ENCODE results near the gene GSK3A. TPM values are rescaled to one million over a fixed set of nuclear protein-coding genes. Genes with fewer than 3 reads are reported as not detected.

The GSK3A gene
- total RNA-seq, 1 experiment from 2014 or later = 70.1 TPM

DNA sequence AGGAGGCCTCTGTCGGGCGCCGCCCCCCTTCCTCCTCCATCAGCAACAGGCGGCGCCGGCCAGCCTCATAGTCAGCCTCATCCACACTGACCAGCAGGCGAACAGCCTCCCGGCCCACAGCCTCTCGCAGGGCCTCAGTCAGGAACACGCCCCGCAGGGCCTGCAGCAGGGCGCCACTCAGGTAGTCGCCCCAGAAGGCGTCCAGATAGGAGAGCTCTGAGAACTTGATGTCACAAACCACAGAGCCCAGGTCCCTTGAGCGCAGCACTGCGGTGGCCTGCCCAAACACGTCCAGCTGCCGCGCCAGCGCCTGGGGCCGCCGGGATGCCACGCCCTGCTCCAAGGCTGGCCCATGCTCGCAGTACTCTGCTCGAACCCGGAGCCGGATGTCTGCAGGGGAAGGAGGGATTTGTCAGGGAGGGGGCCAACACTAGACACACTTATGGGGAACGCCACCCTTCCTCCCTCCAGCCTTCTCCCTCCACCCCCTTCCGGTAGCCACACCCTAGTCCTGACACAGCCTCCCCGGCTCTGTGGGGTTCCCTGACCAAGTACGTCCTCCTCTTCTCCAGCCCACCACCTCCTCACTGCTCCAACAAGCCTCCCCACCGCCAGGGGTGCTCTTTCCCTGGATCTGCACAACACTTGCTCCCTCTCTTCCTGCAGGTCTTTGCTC, 42.8 kb downstream of the GSK3A start:
- ChIA-PET POLR2A (ENCODE audit: low non-redundant PET) (no interaction called here), CTCF (no interaction called here)
- Histone ChIP-seq H3K9me3 (ENCODE audit: low read depth, low read length, poor library complexity, severe bottlenecking) (no peaks in the 10 kb centered on the region), H3K27ac (ENCODE audit: low read depth, low read length, poor library complexity, severe bottlenecking) (no peak overlapping the region), H3K4me1 (ENCODE audit: insufficient read depth, low read length, poor library complexity, severe bottlenecking) (no peaks in the 10 kb centered on the region), H3K4me3 (ENCODE audit: low read depth, low read length, poor library complexity, severe bottlenecking) (no peak overlapping the region), H3K27me3 (replicated peaks; ENCODE audit: insufficient read depth, low read depth, low read length, poor library complexity) (no peaks in the 10 kb centered on the region), H3K36me3 (ENCODE audit: insufficient read depth, low read length, poor library complexity, severe bottlenecking) (peaks cover 51% of the 10 kb centered on the region)
- intact Hi-C loops (cut with micrococcal nuclease; ENCODE audit: unreplicated experiment) = no loop called here
- no peak for TF ChIP-seq EZH2 (IDR thresholded peaks at IDR 0.05; ENCODE audit: borderline replicate concordance, low read depth, low read length, poor library complexity, severe bottlenecking)
- TF ChIP-seq, protein P1, sequence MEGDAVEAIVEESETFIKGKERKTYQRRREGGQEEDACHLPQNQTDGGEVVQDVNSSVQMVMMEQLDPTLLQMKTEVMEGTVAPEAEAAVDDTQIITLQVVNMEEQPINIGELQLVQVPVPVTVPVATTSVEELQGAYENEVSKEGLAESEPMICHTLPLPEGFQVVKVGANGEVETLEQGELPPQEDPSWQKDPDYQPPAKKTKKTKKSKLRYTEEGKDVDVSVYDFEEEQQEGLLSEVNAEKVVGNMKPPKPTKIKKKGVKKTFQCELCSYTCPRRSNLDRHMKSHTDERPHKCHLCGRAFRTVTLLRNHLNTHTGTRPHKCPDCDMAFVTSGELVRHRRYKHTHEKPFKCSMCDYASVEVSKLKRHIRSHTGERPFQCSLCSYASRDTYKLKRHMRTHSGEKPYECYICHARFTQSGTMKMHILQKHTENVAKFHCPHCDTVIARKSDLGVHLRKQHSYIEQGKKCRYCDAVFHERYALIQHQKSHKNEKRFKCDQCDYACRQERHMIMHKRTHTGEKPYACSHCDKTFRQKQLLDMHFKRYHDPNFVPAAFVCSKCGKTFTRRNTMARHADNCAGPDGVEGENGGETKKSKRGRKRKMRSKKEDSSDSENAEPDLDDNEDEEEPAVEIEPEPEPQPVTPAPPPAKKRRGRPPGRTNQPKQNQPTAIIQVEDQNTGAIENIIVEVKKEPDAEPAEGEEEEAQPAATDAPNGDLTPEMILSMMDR (conservative IDR thresholded peaks at IDR 0.05; ENCODE audit: low read depth, low read length) = 0 out of 2 replicates have a peak, but pooled peaks have one; percentile 22
- no peak for DNase-seq (ENCODE audit: low spot score)
- no TSS peak for BruUV-seq (replicated peaks)

DNA sequence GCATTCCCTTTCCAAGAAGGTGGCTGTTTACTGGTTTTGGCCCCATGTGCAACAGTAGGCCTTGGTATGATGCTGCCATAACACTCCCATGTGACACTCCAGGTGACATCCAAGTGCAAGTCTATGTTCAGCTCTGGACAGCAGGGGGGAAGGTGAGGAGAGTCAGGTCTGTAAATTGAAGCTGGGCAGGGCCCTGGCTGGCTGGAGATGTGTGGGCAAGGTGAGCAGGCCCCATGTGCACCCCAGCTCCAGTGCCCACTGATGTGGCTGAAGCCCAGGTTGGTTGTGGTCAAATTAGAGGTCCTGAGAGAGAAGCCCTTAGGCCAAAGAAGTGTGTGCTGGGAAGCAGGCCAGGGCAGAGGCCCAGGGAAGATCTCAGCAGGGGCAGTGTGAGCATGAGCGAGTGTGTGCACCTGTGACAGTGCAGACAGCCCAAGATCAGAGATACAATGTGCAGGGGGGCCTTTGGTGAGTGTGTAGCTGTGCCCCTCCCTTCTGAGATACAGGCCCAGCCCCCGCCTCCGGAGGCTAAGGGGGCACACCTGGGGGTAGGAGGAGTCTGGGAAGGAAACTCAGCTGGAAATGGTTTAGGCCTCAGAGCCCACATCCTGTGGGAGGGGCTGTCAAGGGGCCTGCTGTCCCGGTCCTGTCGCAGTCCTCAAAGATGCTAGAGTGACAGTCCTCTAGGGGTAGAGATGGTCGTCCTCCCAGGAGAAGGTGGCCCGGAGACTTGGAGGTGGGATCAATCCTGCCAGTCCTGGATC, 43.5 kb downstream of the GSK3A start:
- H3K36me3 ChIP-seq (ENCODE audit: insufficient read depth, low read length, poor library complexity, severe bottlenecking) = peaks cover 45% of the 10 kb centered on the region
- no peak overlapping the region for H3K4me3 ChIP-seq (ENCODE audit: low read depth, low read length, poor library complexity, severe bottlenecking)
- intact Hi-C loops (cut with micrococcal nuclease; ENCODE audit: unreplicated experiment) = no loop called here
- no peaks in the 10 kb centered on the region for H3K4me1 ChIP-seq (ENCODE audit: insufficient read depth, low read length, poor library complexity, severe bottlenecking)
- no peaks in the 10 kb centered on the region for H3K9me3 ChIP-seq (ENCODE audit: low read depth, low read length, poor library complexity, severe bottlenecking)
- TSS peak; percentile 57 for BruUV-seq (replicated peaks)
- no peak overlapping the region for H3K27ac ChIP-seq (ENCODE audit: low read depth, low read length, poor library complexity, severe bottlenecking)
- H3K27me3 ChIP-seq (replicated peaks; ENCODE audit: insufficient read depth, low read depth, low read length, poor library complexity) = no peaks in the 10 kb centered on the region
- TF ChIP-seq EZH2 (IDR thresholded peaks at IDR 0.05; ENCODE audit: borderline replicate concordance, low read depth, low read length, poor library complexity, severe bottlenecking) = no peak
- DNase-seq (ENCODE audit: low spot score) = no peak
- CTCF ChIA-PET = no interaction called here
- POLR2A ChIA-PET (ENCODE audit: low non-redundant PET) = no interaction called here

DNA sequence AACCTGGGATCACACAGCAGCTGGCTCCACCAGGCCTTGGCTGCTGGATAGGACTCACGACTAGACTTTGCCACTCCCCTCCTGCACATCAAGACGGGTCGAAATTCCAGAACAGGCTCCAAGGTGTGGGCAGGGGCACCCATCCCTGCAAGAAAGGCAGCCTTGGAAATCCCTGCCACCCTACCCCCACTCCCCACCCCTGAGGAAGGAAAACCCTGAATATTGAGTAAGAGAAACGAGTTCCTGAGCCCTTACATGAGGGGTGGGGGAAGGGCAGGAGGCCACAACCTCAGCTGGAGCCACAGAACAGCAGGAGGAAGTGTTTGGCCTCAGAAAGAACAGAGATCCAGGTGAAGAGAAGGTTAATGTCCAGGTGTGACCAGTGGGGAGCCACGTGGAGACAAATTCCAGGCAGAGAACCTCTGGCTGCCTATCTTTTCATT, 45.0 kb downstream of the GSK3A start:
- Histone ChIP-seq H3K4me1 (ENCODE audit: insufficient read depth, low read length, poor library complexity, severe bottlenecking) (no peaks in the 10 kb centered on the region), H3K9me3 (ENCODE audit: low read depth, low read length, poor library complexity, severe bottlenecking) (no peaks in the 10 kb centered on the region), H3K4me3 (ENCODE audit: low read depth, low read length, poor library complexity, severe bottlenecking) (no peak overlapping the region), H3K36me3 (ENCODE audit: insufficient read depth, low read length, poor library complexity, severe bottlenecking) (peaks cover 31% of the 10 kb centered on the region), H3K27me3 (replicated peaks; ENCODE audit: insufficient read depth, low read depth, low read length, poor library complexity) (no peaks in the 10 kb centered on the region), H3K27ac (ENCODE audit: low read depth, low read length, poor library complexity, severe bottlenecking) (no peak overlapping the region)
- intact Hi-C loops (cut with micrococcal nuclease; ENCODE audit: unreplicated experiment) = no loop called here
- POLR2A ChIA-PET (ENCODE audit: low non-redundant PET) = no interaction called here
- no peak for DNase-seq (ENCODE audit: low spot score)
- CTCF ChIA-PET = no interaction called here
- BruUV-seq (replicated peaks) = no TSS peak
- no peak for TF ChIP-seq EZH2 (IDR thresholded peaks at IDR 0.05; ENCODE audit: borderline replicate concordance, low read depth, low read length, poor library complexity, severe bottlenecking)
- TF ChIP-seq, protein P1 (conservative IDR thresholded peaks at IDR 0.05; ENCODE audit: low read depth, low read length) = no peak
